ENCODE measurements around the gene COQ8B.
"Not testable (repeated sequence)": the region's sequence is repeated elsewhere in the genome, so short reads cannot be mapped to it uniquely, and the experiment has no call there.

The COQ8B gene

DNA sequence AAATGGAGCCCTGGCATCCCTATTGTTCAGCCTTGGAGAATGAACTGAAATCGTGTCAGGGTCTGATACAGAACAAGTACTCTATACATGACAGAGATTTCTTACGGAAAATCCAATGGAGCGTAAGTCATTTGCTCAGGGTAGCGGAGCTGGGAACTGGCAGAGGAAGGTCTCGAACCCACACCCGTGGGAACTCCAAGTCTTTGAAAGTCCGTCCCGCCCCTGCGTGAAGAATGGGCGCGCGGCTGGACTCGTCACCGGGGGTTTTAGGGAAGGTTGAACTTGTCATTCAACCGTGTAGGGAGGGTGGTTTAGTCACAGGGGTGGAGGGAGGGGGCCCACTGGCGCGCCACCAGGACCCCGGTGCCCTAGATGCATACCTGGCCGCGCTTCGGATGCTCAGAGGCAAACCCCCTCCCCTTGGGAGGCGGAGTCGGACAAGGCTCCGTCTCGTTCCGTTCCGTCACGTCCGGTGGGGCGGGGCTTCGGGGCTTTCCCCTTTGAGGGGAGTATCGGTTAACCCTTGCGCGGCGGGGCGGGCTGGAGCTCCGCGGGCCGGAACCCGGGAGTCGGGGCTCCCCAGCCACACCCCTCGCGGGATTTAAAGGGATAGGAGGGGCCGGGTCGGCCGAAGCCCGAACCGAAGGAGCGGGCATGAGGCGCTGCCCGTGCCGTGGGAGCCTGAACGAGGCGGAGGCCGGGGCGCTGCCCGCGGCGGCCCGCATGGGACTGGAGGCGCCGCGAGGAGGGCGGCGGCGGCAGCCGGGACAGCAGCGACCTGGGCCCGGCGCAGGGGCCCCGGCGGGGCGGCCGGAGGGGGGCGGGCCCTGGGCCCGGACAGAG lies at the start of gene COQ8B, which contains the start of gene ITPKC:
COQ8B (minus strand) TSS at position 405 of the 843 bp plus-strand sequence. CDS start 2,254 bp downstream, outside the sequence.
ITPKC (plus strand) TSS at position 631 of the 843 bp plus-strand sequence; CDS start at position 655, 24 bp downstream.
- H3K4me3 ChIP-seq (ENCODE audit: low read depth, low read length) = peak within 1 kb of the TSS; percentile 70
- TF ChIP-seq, protein P1, sequence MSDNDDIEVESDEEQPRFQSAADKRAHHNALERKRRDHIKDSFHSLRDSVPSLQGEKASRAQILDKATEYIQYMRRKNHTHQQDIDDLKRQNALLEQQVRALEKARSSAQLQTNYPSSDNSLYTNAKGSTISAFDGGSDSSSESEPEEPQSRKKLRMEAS (IDR thresholded peaks at IDR 0.05; ENCODE audit: low read depth, low read length) = no peak; the same call in 1 of the 2 replicates
- TF ChIP-seq POLR2A (IDR thresholded peaks at IDR 0.05; ENCODE audit: extremely low read depth, insufficient read length) (peak; percentile 35), MYC (IDR thresholded peaks at IDR 0.05; ENCODE audit: low read depth, low read length) (0 out of 2 replicates have a peak, but pooled peaks have one; percentile 29)
- peak; percentile 91 for DNase-seq (ENCODE audit: low read depth)

DNA sequence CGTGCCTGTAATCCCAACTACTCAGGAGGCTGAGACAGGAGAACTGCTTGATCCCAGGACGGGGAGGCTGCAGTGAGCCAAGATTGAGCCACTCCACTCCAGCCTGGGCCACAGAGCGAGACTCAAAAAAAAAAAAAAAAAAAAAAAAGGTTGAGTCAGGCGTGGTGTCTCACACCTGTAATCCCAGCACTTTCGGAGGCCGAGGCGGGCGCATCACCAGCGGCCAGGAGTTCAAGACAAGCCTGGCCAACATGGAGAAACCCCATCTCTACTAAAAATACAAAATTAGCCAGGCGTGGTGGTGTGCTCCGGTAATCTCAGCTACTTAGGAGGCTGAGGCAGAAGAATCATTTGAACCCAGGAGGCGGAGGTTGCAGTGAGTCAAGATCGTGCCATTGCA lies 49.7 kb upstream of the COQ8B start:
- DNase-seq (ENCODE audit: low read depth) = not testable (repeated sequence)

DNA sequence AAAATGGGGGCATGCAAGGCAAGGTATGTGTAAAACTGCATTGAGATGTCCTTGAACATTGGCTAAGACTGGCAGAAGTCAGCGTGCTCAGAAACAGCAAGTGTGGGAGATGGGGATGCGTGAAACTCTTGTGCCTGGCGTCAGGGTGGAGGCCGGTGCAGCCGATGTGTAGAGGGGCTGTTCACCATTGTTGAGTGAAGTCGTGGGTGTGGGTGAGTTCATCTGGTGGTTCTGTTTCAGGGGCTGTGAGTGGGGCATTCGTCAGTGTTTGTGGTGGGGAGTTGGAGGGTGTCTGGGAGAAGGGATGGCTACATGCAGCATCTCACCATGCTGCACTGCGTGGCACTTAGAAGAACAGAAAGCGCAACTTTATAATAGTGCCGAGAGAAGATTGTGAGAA lies 47.3 kb upstream of the COQ8B start:
- no peak overlapping the region for H3K4me3 ChIP-seq (ENCODE audit: low read depth, low read length)
- DNase-seq (ENCODE audit: low read depth) = no peak
- TF ChIP-seq POLR2A (IDR thresholded peaks at IDR 0.05; ENCODE audit: extremely low read depth, insufficient read length) (no peak), MYC (IDR thresholded peaks at IDR 0.05; ENCODE audit: low read depth, low read length) (no peak)
- TF ChIP-seq, protein P1 (IDR thresholded peaks at IDR 0.05; ENCODE audit: low read depth, low read length) = no peak
- TF ChIP-seq, protein P2, sequence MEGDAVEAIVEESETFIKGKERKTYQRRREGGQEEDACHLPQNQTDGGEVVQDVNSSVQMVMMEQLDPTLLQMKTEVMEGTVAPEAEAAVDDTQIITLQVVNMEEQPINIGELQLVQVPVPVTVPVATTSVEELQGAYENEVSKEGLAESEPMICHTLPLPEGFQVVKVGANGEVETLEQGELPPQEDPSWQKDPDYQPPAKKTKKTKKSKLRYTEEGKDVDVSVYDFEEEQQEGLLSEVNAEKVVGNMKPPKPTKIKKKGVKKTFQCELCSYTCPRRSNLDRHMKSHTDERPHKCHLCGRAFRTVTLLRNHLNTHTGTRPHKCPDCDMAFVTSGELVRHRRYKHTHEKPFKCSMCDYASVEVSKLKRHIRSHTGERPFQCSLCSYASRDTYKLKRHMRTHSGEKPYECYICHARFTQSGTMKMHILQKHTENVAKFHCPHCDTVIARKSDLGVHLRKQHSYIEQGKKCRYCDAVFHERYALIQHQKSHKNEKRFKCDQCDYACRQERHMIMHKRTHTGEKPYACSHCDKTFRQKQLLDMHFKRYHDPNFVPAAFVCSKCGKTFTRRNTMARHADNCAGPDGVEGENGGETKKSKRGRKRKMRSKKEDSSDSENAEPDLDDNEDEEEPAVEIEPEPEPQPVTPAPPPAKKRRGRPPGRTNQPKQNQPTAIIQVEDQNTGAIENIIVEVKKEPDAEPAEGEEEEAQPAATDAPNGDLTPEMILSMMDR (IDR thresholded peaks at IDR 0.05; ENCODE audit: low read depth, low read length) = no peak

More for the DNA sequence above, 49.7 kb upstream of the COQ8B start:
- not testable (repeated sequence) for H3K4me3 ChIP-seq (ENCODE audit: low read depth, low read length)

DNA sequence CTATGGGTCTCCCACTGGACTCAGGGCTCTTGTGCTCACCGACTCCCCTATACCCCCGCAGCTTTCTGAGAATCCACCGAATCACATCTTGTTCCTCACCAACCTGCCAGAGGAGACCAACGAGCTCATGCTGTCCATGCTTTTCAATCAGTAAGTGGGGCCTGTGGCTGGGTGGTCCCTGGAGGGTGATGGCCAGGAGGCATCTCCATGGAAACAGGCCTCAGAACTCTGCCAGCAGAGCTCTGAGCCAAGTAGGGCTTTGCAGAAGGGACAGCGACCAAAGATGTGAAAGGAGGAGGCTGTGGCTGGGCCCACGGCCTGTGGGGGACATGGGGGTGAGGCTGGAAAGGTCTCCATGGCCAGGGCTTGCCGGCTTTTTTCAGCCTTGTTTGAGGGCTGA lies 46.8 kb upstream of the COQ8B start:
- no peak overlapping the region for H3K4me3 ChIP-seq (ENCODE audit: low read depth, low read length)
- no peak for DNase-seq (ENCODE audit: low read depth)
- no peak for TF ChIP-seq POLR2A (IDR thresholded peaks at IDR 0.05; ENCODE audit: extremely low read depth, insufficient read length)
- TF ChIP-seq, protein P1 (IDR thresholded peaks at IDR 0.05; ENCODE audit: low read depth, low read length) = no peak
- TF ChIP-seq MYC (IDR thresholded peaks at IDR 0.05; ENCODE audit: low read depth, low read length) = no peak
- TF ChIP-seq, protein P2 (IDR thresholded peaks at IDR 0.05; ENCODE audit: low read depth, low read length) = no peak

DNA sequence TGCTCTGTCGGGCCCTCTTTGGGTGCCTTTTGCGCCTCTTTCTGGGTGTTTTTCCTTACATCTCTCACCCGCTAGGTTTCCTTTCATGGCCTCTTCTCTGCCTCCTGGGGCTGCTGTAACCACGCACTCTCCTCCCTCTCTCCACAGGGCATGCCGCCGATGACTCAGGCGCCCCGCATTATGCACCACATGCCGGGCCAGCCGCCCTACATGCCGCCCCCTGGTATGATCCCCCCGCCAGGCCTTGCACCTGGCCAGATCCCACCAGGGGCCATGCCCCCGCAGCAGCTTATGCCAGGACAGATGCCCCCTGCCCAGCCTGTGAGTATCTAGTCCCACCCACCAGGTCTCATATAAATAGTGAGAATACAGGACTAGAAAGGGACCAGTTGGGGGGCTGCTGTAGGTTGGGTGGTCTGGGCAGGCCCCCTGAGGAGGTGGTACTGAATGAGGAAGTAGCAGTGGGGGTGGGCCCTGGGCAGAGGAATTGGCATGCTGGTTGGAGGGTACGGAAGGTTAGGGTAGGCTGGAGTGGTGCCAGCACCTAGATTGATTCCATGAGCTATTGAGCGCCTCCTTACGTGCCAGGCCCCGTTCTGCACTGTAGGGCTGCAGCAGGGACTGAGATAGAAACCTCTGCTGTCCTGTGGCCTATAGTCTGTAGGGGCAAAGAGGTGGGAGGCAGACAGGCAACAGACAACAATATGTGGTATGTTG lies 46.2 kb upstream of the COQ8B start:
- H3K4me3 ChIP-seq (ENCODE audit: low read depth, low read length) = no peak overlapping the region
- TF ChIP-seq MYC (IDR thresholded peaks at IDR 0.05; ENCODE audit: low read depth, low read length) (no peak), POLR2A (IDR thresholded peaks at IDR 0.05; ENCODE audit: extremely low read depth, insufficient read length) (no peak)
- TF ChIP-seq, protein P1 (IDR thresholded peaks at IDR 0.05; ENCODE audit: low read depth, low read length) = no peak
- peak; percentile 44 for DNase-seq (ENCODE audit: low read depth)

DNA sequence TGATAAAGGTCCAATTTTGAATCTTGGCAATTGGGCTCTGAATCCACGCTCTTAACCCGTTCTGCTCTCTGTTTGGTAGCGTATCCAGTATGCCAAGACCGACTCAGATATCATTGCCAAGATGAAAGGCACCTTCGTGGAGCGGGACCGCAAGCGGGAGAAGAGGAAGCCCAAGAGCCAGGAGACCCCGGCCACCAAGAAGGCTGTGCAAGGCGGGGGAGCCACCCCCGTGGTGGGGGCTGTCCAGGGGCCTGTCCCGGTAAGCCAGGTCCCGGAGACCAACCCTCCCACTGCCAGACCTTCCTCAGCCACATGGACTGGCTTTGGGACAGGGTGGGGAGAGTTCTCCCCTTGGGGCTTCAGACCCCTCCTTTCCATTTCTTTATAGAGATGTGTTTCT lies 42.7 kb upstream of the COQ8B start:
- TF ChIP-seq, protein P2 (IDR thresholded peaks at IDR 0.05; ENCODE audit: low read depth, low read length) = no peak
- no peak for DNase-seq (ENCODE audit: low read depth)
- no peak overlapping the region for H3K4me3 ChIP-seq (ENCODE audit: low read depth, low read length)

DNA sequence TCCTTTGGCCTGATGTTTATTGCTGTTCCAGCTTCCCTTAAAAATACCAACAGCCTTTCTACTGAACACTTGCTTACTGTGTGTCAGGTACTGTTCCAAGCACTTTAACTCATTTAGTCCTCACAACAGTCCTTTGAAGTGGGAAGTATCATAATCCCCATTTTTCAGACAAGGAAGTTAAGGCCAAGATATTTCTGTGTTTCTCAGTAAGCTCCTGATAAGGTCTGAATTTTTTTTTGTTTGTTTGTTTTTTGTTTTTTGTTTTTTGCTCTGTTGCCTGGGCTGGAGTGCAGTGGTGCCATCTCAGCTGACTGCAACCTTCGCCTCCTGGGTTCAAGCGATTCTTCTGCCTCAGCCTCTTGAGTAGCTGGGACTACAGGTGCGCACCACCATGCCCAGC lies 41.8 kb upstream of the COQ8B start:
- no peak overlapping the region for H3K4me3 ChIP-seq (ENCODE audit: low read depth, low read length)
- TF ChIP-seq, protein P1 (IDR thresholded peaks at IDR 0.05; ENCODE audit: low read depth, low read length) = no peak
- TF ChIP-seq POLR2A (IDR thresholded peaks at IDR 0.05; ENCODE audit: extremely low read depth, insufficient read length) (no peak), MYC (IDR thresholded peaks at IDR 0.05; ENCODE audit: low read depth, low read length) (no peak)
- TF ChIP-seq, protein P2 (IDR thresholded peaks at IDR 0.05; ENCODE audit: low read depth, low read length) = no peak
- DNase-seq (ENCODE audit: low read depth) = no peak
